OCI-LY7 (cell line): Measurements from ENCODE around the gene CEBPG.

Experiments used
- EZH2phosphoT487 ChIP-seq: fragments of 200-600 bp; sonication (generic); IDR thresholded peaks from 2 replicates; pipeline ENCODE4 v1.6.1; 2018; ENCODE audit warnings: low read depth, borderline replicate concordance, mild to moderate bottlenecking, mixed run types, antibody characterized with exemption, low read length, moderate library complexity, mixed read lengths
- TF ChIP-seq, protein P1 (sequence below): fragments of 200-600 bp; sonication (generic); conservative IDR thresholded peaks from 2 replicates; pipeline ENCODE4 v1.5.1; 2014; ENCODE audit warnings: mild to moderate bottlenecking, antibody characterized with exemption, low read length, moderate library complexity, mixed read lengths

DNA sequence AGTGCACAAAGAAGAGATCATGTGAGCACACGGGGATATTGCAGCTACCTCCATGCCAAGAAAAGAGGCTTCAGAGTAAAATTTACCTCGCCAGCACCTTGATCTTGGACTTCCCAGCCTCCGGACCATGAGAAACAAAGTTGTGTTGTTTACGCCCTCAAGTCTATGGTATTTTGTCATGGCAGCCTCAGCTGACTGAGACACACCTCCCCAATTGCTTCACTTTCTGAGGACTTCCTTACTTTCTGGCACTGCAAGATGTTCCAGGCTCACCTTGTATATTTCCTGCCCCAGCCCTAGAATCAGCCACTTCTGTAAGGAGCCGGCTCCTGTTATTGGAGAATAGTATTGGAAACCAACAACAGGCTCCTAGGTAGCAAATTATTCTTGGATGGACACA is 6.6 kb upstream of the CEBPG start:
- TF ChIP-seq, protein P1, sequence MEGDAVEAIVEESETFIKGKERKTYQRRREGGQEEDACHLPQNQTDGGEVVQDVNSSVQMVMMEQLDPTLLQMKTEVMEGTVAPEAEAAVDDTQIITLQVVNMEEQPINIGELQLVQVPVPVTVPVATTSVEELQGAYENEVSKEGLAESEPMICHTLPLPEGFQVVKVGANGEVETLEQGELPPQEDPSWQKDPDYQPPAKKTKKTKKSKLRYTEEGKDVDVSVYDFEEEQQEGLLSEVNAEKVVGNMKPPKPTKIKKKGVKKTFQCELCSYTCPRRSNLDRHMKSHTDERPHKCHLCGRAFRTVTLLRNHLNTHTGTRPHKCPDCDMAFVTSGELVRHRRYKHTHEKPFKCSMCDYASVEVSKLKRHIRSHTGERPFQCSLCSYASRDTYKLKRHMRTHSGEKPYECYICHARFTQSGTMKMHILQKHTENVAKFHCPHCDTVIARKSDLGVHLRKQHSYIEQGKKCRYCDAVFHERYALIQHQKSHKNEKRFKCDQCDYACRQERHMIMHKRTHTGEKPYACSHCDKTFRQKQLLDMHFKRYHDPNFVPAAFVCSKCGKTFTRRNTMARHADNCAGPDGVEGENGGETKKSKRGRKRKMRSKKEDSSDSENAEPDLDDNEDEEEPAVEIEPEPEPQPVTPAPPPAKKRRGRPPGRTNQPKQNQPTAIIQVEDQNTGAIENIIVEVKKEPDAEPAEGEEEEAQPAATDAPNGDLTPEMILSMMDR, result no peak
- TF ChIP-seq EZH2phosphoT487, result no peak
